Astrocyte (in vitro differentiated cells and primary cell): Measurements from ENCODE around the gene MCTP1. TPM values are rescaled to one million over a fixed set of nuclear protein-coding genes. Genes with fewer than 3 reads are reported as not detected.
"Not testable (repeated sequence)": the region's sequence is repeated elsewhere in the genome, so short reads cannot be mapped to it uniquely, and the experiment has no call there.

Source experiments
- DNase-seq: peaks from one replicate; pipeline ENCODE4 v3.0.0-alpha.2; 2010; ENCODE audit warnings: low read depth
- FAIRE-seq: peaks from 2 replicates; lab custom pipeline; 2011; peaks lifted over from hg19 to GRCh38; lab: Jason Lieb, UNC
- H2AFZ ChIP-seq: 2 replicates; pipeline ENCODE4 v1.6.0; 2012; ENCODE audit warnings: low read depth, low read length, inconsistent platforms
- H3K27ac ChIP-seq: 2 replicates; pipeline ENCODE4 v1.5.1; 2011; ENCODE audit warnings: low read depth, low read length, inconsistent platforms
- H3K27me3 ChIP-seq: 2 replicates; pipeline ENCODE4 v1.6.0; 2011; ENCODE audit warnings: low read length, inconsistent platforms; ENCODE audit not compliant: insufficient read depth
- H3K36me3 ChIP-seq: 2 replicates; pipeline ENCODE4 v1.5.1; 2011; ENCODE audit warnings: low read length, inconsistent platforms; ENCODE audit not compliant: insufficient read depth
- H3K4me1 ChIP-seq: 2 replicates; pipeline ENCODE4 v1.5.1; 2011; ENCODE audit warnings: low read length, inconsistent platforms; ENCODE audit not compliant: insufficient read depth
- H3K4me2 ChIP-seq: 2 replicates; pipeline ENCODE4 v1.6.0; 2012; ENCODE audit warnings: low read length, inconsistent platforms
- H3K4me3 ChIP-seq: 2 replicates; pipeline ENCODE4 v1.5.1; 2011; ENCODE audit warnings: low read depth, mild to moderate bottlenecking, low read length, inconsistent platforms; ENCODE audit not compliant: insufficient read depth
- H3K79me2 ChIP-seq: 2 replicates; pipeline ENCODE4 v1.6.0; 2012; ENCODE audit warnings: mild to moderate bottlenecking, low read length, inconsistent platforms; ENCODE audit not compliant: insufficient read depth
- H3K9ac ChIP-seq: 2 replicates; pipeline ENCODE4 v1.6.0; 2012; ENCODE audit warnings: mild to moderate bottlenecking, low read length, inconsistent platforms
- H3K9me3 ChIP-seq: 2 replicates; pipeline ENCODE4 v1.5.1; 2012; ENCODE audit warnings: low read depth, mild to moderate bottlenecking, low read length, inconsistent platforms; ENCODE audit not compliant: insufficient read depth
- H4K20me1 ChIP-seq: 2 replicates; pipeline ENCODE4 v1.6.0; 2012; ENCODE audit warnings: low read length, inconsistent platforms; ENCODE audit not compliant: insufficient read depth
- H3K27ac Mint-ChIP-seq: one replicate; pipeline ENCODE4 v1.8.0; 2021; ENCODE audit warnings: mild to moderate bottlenecking, mixed read lengths; ENCODE audit not compliant: unreplicated experiment
- H3K27me3 Mint-ChIP-seq: one replicate; pipeline ENCODE4 v1.8.0; 2021; ENCODE audit warnings: low read depth, mixed read lengths; ENCODE audit not compliant: unreplicated experiment
- H3K36me3 Mint-ChIP-seq: one replicate; pipeline ENCODE4 v1.8.0; 2021; ENCODE audit warnings: low read depth, mixed read lengths; ENCODE audit not compliant: unreplicated experiment
- H3K4me1 Mint-ChIP-seq: one replicate; pipeline ENCODE4 v1.8.0; 2021; ENCODE audit warnings: low read depth, mixed read lengths; ENCODE audit not compliant: unreplicated experiment
- H3K4me3 Mint-ChIP-seq: one replicate; pipeline ENCODE4 v1.8.0; 2021; ENCODE audit warnings: mild to moderate bottlenecking, moderate library complexity, mixed read lengths; ENCODE audit not compliant: unreplicated experiment
- H3K9me3 Mint-ChIP-seq: one replicate; pipeline ENCODE4 v1.8.0; 2021; ENCODE audit warnings: mild to moderate bottlenecking, mixed read lengths; ENCODE audit not compliant: unreplicated experiment
- CTCF ChIP-seq: IDR thresholded peaks from 2 replicates; pipeline ENCODE4 v1.5.1; 2011; ENCODE audit warnings: low read depth, mild to moderate bottlenecking, inconsistent platforms, low read length, moderate library complexity; ENCODE audit not compliant: insufficient read depth
- EZH2 ChIP-seq: IDR thresholded peaks from 2 replicates; pipeline ENCODE4 v1.6.1; 2012; ENCODE audit warnings: mild to moderate bottlenecking, low read length, inconsistent platforms; ENCODE audit not compliant: insufficient read depth
- total RNA-seq: library from RNA; stranded (reverse); gene quantifications from 2 replicates; pipeline ENCODE4 v1.2.1, GENCODE V29; 2021

The MCTP1 gene
- total RNA-seq, 1 donor from 2014 or later: 40.6 TPM

GRCh38 chr5:94830520-94830919 is 454.4 kb downstream of the MCTP1 start:
- no peak overlapping the region for H3K9ac ChIP-seq
- H3K79me2 ChIP-seq: no peaks in the 10 kb centered on the region
- H3K27me3 ChIP-seq: no peaks in the 10 kb centered on the region
- no peak overlapping the region for H3K4me2 ChIP-seq
- no peaks in the 10 kb centered on the region for H3K4me1 Mint-ChIP-seq
- H3K27ac ChIP-seq: no peak overlapping the region
- H3K4me3 Mint-ChIP-seq: no peak overlapping the region
- peaks cover 21% of the 10 kb centered on the region for H3K36me3 Mint-ChIP-seq
- no peak overlapping the region for H3K27ac Mint-ChIP-seq
- no peaks in the 10 kb centered on the region for H3K36me3 ChIP-seq
- no peaks in the 10 kb centered on the region for H3K27me3 Mint-ChIP-seq
- DNase-seq (no peak), FAIRE-seq (no peak)
- no peak overlapping the region for H3K4me3 ChIP-seq
- H3K4me1 ChIP-seq: no peaks in the 10 kb centered on the region
- peaks cover 4% of the 10 kb centered on the region for H3K9me3 Mint-ChIP-seq
- no peak overlapping the region for H2AFZ ChIP-seq
- no peaks in the 10 kb centered on the region for H4K20me1 ChIP-seq
- H3K9me3 ChIP-seq: no peaks in the 10 kb centered on the region
- no peak for TF ChIP-seq EZH2
- TF ChIP-seq CTCF: peak; percentile 17

GRCh38 chr5:94828222-94828621 is 456.7 kb downstream of the MCTP1 start:
- not testable (repeated sequence) for H3K4me1 ChIP-seq, H3K4me1 Mint-ChIP-seq, H3K4me3 Mint-ChIP-seq, H3K27me3 ChIP-seq, H3K4me3 ChIP-seq, H3K27me3 Mint-ChIP-seq, H3K27ac ChIP-seq, H3K4me2 ChIP-seq, H2AFZ ChIP-seq, H3K9me3 ChIP-seq, H3K9ac ChIP-seq, H3K79me2 ChIP-seq, FAIRE-seq, H4K20me1 ChIP-seq, H3K9me3 Mint-ChIP-seq, H3K27ac Mint-ChIP-seq, H3K36me3 ChIP-seq, DNase-seq
- H3K36me3 Mint-ChIP-seq: peaks cover 19% of the 10 kb centered on the region

- no peaks in the 10 kb centered on the region for H3K27me3 ChIP-seq
- no peak overlapping the region for H3K27ac Mint-ChIP-seq
- no peaks in the 10 kb centered on the region for H3K4me1 Mint-ChIP-seq
- DNase-seq (no peak), FAIRE-seq (no peak)
- H3K36me3 Mint-ChIP-seq: peaks cover 9% of the 10 kb centered on the region
- no peak overlapping the region for H3K4me3 ChIP-seq
- no peaks in the 10 kb centered on the region for H3K36me3 ChIP-seq
- no peaks in the 10 kb centered on the region for H3K4me1 ChIP-seq
- H2AFZ ChIP-seq: no peak overlapping the region
- no peak overlapping the region for H3K9ac ChIP-seq
- H3K27ac ChIP-seq: no peak overlapping the region
- no peak overlapping the region for H3K4me3 Mint-ChIP-seq
- H4K20me1 ChIP-seq: no peaks in the 10 kb centered on the region
- H3K79me2 ChIP-seq: no peaks in the 10 kb centered on the region
- H3K27me3 Mint-ChIP-seq: no peaks in the 10 kb centered on the region
- no peaks in the 10 kb centered on the region for H3K9me3 Mint-ChIP-seq
- TF ChIP-seq EZH2 (no peak), CTCF (no peak)
- H3K9me3 ChIP-seq: no peaks in the 10 kb centered on the region
- H3K4me2 ChIP-seq: no peak overlapping the region
Measured at GRCh38 chr5:94820488-94820887, 464.4 kb downstream of the MCTP1 start.
